ENCODE data around the gene TNRC6A.

DNA sequence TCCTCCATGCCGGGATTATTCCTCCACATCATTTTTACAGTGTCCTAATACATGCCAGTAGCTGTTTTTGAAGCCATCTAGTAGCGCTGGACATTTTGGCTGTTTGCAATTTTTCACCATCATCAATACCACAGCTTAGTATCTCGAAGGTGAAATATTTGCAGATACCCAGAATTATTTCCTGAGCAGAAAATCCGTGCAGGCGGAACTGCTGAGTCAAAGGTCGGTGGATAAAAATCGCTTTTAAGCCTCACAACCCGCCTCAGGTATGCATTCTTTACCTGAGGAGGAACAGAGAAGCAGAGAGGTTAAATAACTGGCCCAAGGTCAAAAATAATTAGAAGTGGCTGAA, 584 bp upstream of the TNRC6A start:
- TF ChIP-seq SOX5 (CRISPR knock-in tag; IDR thresholded peaks at IDR 0.05; ENCODE audit: borderline replicate concordance) (no peak), CREB3 (CRISPR knock-in tag; IDR thresholded peaks at IDR 0.05) (no peak)
